KMS-11 (cell line): ENCODE measurements around the gene MN1.

Experiments used
- H2AFZ ChIP-seq: fragments of 200-600 bp; sonication (generic); 2 replicates; pipeline ENCODE4 v1.6.1; 2016; ENCODE audit warnings: antibody characterized with exemption, mixed run types, low read depth
- H3K27ac ChIP-seq: fragments of 200-600 bp; sonication (generic); 2 replicates; pipeline ENCODE4 v1.6.1; 2016; ENCODE audit warnings: mild to moderate bottlenecking, mixed run types
- H3K27me3 ChIP-seq: fragments of 200-600 bp; sonication (generic); 2 replicates; pipeline ENCODE4 v1.6.1; 2017; ENCODE audit warnings: mild to moderate bottlenecking, low read depth, mixed run types, moderate library complexity; ENCODE audit not compliant: insufficient read depth
- H3K36me3 ChIP-seq: fragments of 200-600 bp; sonication (generic); 2 replicates; pipeline ENCODE4 v1.6.1; 2017; ENCODE audit warnings: mild to moderate bottlenecking, mixed run types; ENCODE audit not compliant: insufficient read depth
- H3K4me1 ChIP-seq: fragments of 200-600 bp; sonication (generic); 2 replicates; pipeline ENCODE4 v1.6.1; 2016; ENCODE audit warnings: mild to moderate bottlenecking, low read depth, mixed run types; ENCODE audit not compliant: poor library complexity, severe bottlenecking
- H3K4me2 ChIP-seq: fragments of 200-600 bp; sonication (generic); 2 replicates; pipeline ENCODE4 v1.7.0; 2016; ENCODE audit warnings: mild to moderate bottlenecking, mixed run types
- H3K4me3 ChIP-seq: fragments of 200-600 bp; sonication (generic); IDR thresholded peaks from 2 replicates; pipeline ENCODE4 v1.6.1; 2017; ENCODE audit warnings: low read depth, low read length, mixed read lengths; ENCODE audit not compliant: insufficient read depth
- H3K79me2 ChIP-seq: fragments of 200-600 bp; sonication (generic); 2 replicates; pipeline ENCODE4 v1.6.1; 2016; ENCODE audit warnings: low read depth, mixed run types; ENCODE audit not compliant: insufficient read depth
- H3K9ac ChIP-seq: fragments of 200-600 bp; sonication (generic); 2 replicates; pipeline ENCODE4 v1.6.1; 2016; ENCODE audit warnings: mild to moderate bottlenecking, mixed run types
- H4K20me1 ChIP-seq: fragments of 200-600 bp; sonication (generic); 2 replicates; pipeline ENCODE4 v1.6.1; 2016; ENCODE audit warnings: mild to moderate bottlenecking, mixed run types; ENCODE audit not compliant: insufficient read depth
- TF ChIP-seq, protein P1 (sequence below): fragments of 200-600 bp; sonication (generic); conservative IDR thresholded peaks from 2 replicates; pipeline ENCODE4 v1.6.1; 2017; ENCODE audit warnings: low read depth, mild to moderate bottlenecking, antibody characterized with exemption, low read length, moderate library complexity, mixed read lengths

The MN1 gene

GRCh38 chr22:27732841-27733240 lies 68.7 kb downstream of the MN1 start:
- H3K4me2 ChIP-seq, result no peak overlapping the region
- H3K4me1 ChIP-seq, result no peaks in the 10 kb centered on the region
- no peak overlapping the region for H2AFZ ChIP-seq
- no peak overlapping the region for H3K27ac ChIP-seq
- H4K20me1 ChIP-seq, result no peaks in the 10 kb centered on the region
- H3K4me3 ChIP-seq, result no peak overlapping the region
- TF ChIP-seq, protein P1, sequence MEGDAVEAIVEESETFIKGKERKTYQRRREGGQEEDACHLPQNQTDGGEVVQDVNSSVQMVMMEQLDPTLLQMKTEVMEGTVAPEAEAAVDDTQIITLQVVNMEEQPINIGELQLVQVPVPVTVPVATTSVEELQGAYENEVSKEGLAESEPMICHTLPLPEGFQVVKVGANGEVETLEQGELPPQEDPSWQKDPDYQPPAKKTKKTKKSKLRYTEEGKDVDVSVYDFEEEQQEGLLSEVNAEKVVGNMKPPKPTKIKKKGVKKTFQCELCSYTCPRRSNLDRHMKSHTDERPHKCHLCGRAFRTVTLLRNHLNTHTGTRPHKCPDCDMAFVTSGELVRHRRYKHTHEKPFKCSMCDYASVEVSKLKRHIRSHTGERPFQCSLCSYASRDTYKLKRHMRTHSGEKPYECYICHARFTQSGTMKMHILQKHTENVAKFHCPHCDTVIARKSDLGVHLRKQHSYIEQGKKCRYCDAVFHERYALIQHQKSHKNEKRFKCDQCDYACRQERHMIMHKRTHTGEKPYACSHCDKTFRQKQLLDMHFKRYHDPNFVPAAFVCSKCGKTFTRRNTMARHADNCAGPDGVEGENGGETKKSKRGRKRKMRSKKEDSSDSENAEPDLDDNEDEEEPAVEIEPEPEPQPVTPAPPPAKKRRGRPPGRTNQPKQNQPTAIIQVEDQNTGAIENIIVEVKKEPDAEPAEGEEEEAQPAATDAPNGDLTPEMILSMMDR, result no peak
- no peak overlapping the region for H3K9ac ChIP-seq
- no peaks in the 10 kb centered on the region for H3K36me3 ChIP-seq
- H3K79me2 ChIP-seq, result no peaks in the 10 kb centered on the region
- H3K27me3 ChIP-seq, result no peaks in the 10 kb centered on the region

- H3K27ac ChIP-seq, result no peak overlapping the region
Measured at GRCh38 chr22:27732391-27732790, 69.2 kb downstream of the MN1 start.

GRCh38 chr22:27731621-27732020 lies 69.9 kb downstream of the MN1 start:
- Histone ChIP-seq H3K4me2 (no peak overlapping the region), H3K36me3 (no peaks in the 10 kb centered on the region), H3K4me1 (no peaks in the 10 kb centered on the region), H4K20me1 (no peaks in the 10 kb centered on the region), H2AFZ (no peak overlapping the region), H3K79me2 (no peaks in the 10 kb centered on the region), H3K4me3 (no peak overlapping the region), H3K27me3 (no peaks in the 10 kb centered on the region), H3K27ac (no peak overlapping the region), H3K9ac (no peak overlapping the region)
- TF ChIP-seq, protein P1, result no peak

More at GRCh38 chr22:27732391-27732790, 69.2 kb downstream of the MN1 start:
- H3K4me2 ChIP-seq, result no peak overlapping the region
- no peaks in the 10 kb centered on the region for H3K79me2 ChIP-seq
- no peaks in the 10 kb centered on the region for H4K20me1 ChIP-seq
- no peaks in the 10 kb centered on the region for H3K4me1 ChIP-seq
- H3K9ac ChIP-seq, result no peak overlapping the region
- no peaks in the 10 kb centered on the region for H3K27me3 ChIP-seq
- TF ChIP-seq, protein P1, result no peak
- no peak overlapping the region for H3K4me3 ChIP-seq
- no peaks in the 10 kb centered on the region for H3K36me3 ChIP-seq
- no peak overlapping the region for H2AFZ ChIP-seq

DNA sequence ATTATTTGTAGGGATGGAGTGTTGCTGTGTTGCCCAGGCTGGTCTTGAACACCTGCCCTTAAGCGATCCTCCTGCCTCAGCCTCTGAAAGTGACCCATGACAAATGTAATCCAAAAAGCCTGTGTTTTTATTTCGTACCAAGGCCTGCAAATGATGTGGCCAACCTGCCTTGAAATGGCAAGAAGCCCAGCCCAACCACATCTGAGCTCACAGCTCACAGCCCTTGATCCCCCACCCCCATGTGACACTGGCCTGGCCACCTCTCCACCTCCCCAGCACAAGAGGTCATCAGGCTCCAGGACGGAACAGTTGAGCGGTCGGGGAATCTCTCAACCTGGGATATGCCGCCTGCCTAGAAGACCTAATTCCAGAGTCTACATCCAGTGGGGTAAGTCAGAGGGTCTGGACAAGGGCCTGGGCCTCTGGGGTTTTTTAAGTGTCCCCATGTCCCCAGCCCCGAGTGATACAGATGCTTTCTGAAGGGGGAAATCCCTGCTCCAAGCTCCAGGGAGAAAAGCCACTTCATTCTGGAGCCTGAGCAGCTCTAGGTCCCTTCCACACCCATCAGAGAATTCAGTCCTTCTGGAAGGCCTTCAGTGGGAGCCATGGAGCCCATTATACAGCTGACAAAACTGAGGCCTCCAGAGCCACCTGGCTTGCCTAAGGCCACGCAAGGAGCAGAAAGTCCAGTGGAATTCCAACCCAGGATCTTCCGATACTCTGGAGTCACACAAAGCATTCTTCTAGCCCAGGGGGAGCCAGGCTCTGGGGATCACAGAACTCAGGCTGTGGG lies 70.7 kb downstream of the MN1 start:
- TF ChIP-seq, protein P1, result no peak
- Histone ChIP-seq H3K4me1 (no peaks in the 10 kb centered on the region), H3K27ac (no peak overlapping the region), H3K79me2 (no peaks in the 10 kb centered on the region), H3K27me3 (no peaks in the 10 kb centered on the region), H3K4me2 (no peak overlapping the region), H4K20me1 (no peaks in the 10 kb centered on the region), H3K4me3 (no peak overlapping the region), H2AFZ (no peak overlapping the region), H3K36me3 (no peaks in the 10 kb centered on the region), H3K9ac (no peak overlapping the region)
